Hippocampal formation (tissue), 2 donors: ENCODE results near the gene MAG.

ENCODE experiments used
- DNase-seq, 2 donors: peaks; one replicate each; lab custom pipeline; 2025; lab: John Stamatoyannopoulos, UW

Gene MAG

DNA sequence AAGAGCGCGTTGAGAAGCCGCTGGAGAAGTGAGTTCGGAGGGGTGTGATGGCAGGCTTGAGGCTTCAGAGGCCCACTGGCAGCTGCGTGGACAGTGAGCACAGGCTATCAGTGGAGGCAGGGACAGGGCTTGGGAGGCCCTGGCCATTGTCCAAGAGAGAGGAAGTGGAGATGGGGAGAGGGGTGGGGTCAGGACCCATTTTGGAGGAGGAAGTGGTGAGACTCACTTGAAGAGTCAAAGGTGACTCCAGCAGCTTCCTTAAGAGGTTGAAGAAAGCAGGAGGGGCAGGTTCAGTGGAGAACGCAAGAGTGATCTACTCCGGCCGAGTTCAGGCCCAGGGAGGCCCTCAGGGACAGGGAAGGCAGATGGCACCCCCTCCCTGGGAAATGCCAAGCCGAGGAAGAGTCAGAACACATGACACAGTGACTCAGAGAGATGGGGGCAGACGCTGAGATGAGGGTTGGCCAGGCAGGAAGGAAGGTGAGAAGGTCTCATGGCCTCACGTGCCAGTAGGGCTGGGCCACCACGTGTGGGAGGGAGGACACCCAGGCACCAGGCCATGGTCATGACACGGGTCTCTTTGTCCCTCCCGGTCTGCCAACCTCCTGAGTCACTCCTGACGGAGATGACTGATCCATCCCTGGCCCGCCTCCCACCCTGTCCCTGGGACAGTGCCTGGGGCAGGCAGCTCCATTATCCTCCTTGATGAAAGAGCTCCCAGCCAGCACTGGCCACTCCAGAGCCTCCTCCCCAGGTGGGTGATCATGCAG lies 26.9 kb downstream of the MAG start:
- DNase-seq = peak in 1 of 2 donors; percentile 69

- DNase-seq = no peak
Measured at GRCh38 chr19:35320065-35320713, 28.2 kb downstream of the MAG start.

DNA sequence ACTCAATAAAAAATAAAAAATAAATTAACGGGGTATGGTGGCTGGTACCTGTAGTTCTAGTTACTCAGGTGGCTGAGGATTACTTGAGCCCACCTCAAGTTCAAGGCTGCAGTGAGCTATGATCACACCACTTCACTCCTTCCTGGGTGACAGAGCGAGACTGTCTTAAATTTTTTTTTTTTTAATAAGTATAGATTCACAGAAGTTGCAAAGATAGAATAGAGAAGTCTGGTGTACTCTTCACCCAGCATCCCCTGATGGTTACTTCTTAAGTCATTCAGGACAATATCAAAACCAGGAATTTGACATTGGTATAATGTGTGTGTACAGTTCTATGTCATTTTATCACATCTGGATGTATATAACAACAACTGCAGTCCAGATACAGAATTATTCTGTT lies 29.3 kb downstream of the MAG start:
- no peak for DNase-seq

- no peak for DNase-seq
Measured at GRCh38 chr19:35322014-35322413, 30.1 kb downstream of the MAG start.

- no peak for DNase-seq
Measured at GRCh38 chr19:35327642-35328041, 35.7 kb downstream of the MAG start.

GRCh38 chr19:35328851-35329285 lies 36.9 kb downstream of the MAG start, which contains the start of gene CD22:
TSS of gene CD22 (plus strand) at chr19:35329187. CDS start at chr19:35332041, 2,854 bp downstream.
- no peak for DNase-seq

GRCh38 chr19:35329323-35329722 lies 37.4 kb downstream of the MAG start:
- no peak for DNase-seq

DNA sequence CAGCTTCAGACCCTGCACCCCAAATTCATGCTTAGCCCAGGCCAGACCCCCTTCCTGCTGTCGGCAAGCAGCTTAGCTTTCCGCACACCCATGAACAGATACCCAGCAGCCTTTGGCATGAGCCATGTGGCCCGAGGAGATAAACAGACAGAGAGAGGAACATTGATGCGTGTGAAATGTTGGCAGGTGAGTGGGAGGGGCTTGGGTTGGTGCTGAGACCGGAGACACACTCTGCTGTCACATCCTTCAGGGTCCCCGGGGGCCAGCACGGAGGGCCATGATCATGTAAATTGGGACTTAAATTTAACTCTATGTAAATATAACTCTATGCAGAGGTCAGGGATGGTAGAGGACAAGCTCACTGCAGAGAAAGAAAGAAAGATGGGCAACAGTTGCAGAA lies 38.5 kb downstream of the MAG start:
- DNase-seq = no peak

DNA sequence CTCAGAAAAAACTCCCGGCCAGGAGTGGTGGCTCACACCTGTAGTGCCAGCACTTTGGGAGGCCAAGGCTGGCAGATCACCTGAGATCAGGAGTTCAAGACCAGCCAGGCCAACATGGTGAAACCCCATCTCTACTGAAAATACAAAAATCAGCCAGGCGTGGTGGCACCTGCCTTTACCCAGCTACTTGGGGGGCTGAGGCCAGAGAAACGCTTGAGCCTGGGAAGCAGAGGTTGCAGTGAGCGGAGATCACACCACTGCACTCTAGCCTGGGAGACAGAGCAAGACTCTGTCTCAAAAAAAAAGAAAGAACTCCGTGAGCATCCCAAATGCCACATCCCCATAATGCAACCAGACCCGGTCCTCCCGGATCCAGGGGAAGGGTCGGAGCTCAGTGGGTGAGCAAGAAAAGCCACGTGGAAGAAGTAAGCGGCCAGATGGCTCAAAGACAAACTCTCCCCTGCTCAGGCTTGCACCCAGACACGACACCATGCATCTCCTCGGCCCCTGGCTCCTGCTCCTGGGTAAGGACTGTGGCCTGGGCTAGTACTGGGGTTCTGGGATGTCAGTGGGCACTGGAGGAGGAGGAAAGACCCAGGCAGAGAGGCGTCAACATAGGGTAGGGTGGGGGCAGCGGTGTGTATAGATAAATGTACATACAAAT lies 39.7 kb downstream of the MAG start:
- no peak for DNase-seq

DNA sequence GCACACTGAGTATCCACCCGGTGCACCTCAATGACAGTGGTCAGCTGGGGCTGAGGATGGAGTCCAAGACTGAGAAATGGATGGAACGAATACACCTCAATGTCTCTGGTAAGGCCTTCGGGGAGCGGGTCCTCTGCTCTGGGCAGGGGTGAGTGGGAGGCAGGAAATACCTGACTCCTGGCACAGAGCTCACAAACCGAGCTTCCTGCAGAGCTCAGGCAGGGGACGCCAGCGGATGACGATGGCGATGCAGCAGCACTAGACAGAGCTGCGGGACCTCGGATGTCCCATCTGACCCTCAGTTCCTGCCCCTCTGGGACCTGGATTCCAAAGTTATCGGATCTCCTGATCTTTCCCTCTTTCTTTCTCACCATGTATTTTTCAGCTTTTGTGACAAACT lies 40.9 kb downstream of the MAG start:
- DNase-seq = no peak

GRCh38 chr19:35334144-35334753 lies 42.3 kb downstream of the MAG start:
- DNase-seq = no peak

DNA sequence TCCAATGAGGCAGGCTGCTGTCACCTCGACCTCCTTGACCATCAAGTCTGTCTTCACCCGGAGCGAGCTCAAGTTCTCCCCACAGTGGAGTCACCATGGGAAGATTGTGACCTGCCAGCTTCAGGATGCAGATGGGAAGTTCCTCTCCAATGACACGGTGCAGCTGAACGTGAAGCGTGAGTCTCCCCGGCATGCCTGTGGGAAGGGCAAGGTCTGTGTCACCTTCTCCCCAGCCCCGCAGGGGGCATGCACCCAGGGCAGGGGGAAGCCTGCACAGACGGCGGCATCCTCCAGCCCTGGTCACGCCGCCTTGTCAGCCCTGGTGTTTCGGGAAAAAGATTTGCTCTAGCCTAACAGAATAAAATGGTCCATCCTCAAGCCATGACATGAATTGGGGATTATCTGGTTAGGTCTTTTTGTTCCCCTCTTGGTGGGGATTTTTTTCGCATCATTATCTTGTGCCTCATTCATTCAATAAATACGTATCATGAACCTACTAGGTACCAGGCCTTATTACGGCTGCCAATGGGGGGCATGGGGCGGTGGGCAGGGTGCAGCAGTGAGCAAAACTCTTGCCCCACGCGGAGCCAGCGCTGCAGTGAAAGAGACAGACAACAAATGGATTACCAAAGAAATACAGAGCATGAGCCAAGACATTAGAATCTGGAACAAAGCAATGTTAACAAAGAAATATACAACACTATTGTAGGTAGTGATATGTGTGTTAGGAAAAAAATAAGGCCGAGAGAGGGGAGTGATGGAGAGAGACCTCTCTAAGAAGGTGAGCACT lies 44.4 kb downstream of the MAG start:
- DNase-seq = no peak

DNA sequence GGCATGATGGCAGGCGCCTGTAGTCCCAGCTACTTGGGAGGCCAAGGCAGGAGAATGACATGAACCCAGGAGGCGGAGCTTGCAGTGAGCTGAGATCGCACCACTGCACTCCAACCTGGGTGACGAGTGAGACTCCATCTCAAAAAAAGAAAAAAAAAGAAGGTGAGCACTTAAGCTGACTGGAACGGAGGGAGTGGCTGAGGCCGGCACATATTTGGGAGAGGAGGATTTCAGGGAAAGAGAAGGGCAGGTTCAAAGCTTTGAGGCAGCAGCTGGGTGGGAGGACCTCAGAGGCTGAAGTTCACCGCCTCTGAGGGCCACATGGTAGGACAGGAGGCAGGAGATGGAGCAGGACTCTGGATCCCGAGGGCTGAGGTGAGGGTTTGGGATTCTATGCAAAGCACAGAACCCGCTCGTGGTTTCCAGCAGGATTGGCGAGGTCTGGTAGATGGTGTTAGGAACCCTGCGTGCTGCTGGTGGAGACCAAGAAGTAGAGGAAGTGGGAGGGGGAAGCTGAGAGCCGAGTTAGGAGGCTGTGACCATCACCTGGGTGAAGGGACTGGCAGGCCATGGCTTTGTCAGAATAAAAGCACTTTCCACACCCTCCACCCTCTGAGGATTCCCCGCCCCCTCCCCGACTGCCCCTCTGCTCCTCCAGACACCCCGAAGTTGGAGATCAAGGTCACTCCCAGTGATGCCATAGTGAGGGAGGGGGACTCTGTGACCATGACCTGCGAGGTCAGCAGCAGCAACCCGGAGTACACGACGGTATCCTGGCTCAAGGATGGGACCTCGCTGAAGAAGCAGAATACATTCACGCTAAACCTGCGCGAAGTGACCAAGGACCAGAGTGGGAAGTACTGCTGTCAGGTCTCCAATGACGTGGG lies 45.4 kb downstream of the MAG start:
- no peak for DNase-seq

- DNase-seq = no peak
Measured at GRCh38 chr19:35337984-35338296, 46.0 kb downstream of the MAG start.

DNA sequence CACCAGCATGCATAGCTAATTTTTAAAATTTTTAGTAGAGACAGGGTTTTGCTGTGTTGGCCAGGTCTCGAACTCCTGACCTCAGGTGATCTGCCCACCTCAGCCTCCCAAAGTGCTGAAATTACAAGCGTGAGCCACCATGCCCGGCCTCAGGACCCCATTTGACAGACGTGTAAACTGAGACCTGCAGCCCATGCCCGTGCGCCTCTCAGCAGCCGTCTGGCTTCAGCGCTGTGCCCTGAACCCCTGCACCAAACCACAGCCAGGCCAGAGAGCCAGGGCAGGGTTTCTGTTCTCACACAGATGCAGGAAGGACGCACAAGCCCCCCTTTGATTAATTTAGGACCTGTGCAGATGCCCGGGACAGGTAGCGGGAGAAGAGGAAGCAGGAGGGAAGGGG lies 48.5 kb downstream of the MAG start:
- no peak for DNase-seq

- DNase-seq = no peak
Measured at GRCh38 chr19:35341006-35341405, 49.0 kb downstream of the MAG start.

DNA sequence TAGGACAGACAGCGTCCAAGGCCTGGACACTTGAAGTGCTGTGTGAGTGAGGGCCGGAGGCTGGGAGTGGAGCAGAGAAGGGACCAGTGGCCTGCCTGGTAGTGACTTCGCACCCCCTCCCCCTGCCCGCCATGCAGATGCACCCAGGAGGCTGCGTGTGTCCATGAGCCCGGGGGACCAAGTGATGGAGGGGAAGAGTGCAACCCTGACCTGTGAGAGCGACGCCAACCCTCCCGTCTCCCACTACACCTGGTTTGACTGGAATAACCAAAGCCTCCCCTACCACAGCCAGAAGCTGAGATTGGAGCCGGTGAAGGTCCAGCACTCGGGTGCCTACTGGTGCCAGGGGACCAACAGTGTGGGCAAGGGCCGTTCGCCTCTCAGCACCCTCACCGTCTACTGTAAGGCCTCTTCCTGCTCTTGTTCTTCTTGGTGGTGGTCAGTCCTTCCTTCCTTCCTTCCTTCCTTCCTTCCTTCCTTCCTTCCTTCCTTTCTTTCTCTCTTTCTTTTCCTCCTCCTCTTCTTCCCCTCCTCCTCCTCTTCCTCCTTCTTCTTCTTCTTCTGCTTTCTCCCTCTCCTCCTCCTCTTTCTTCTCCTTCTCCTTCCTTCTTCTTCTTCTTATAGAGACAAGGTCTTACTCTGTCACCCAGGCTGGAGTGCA lies 49.7 kb downstream of the MAG start:
- DNase-seq = no peak

DNA sequence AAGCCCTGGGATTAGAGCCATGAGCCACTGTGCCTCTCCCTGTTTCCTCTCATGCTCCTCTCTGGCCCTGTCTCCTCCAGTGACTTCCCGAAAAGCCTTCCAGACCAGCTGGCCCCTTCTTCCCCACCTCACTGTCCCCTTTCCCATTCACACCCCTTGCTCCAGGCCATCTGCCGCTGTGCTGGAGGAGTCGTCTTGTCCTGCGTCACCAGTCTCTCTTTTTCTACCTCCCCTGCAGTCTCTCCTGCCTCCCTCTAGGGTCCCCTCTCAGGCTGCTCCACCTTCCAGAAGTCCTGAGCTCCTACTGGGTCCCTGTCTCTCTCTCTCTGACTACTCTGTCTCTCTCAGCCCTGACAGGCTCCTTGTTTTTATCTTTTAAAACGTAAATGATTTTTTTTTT lies 50.5 kb downstream of the MAG start:
- DNase-seq = no peak

DNA sequence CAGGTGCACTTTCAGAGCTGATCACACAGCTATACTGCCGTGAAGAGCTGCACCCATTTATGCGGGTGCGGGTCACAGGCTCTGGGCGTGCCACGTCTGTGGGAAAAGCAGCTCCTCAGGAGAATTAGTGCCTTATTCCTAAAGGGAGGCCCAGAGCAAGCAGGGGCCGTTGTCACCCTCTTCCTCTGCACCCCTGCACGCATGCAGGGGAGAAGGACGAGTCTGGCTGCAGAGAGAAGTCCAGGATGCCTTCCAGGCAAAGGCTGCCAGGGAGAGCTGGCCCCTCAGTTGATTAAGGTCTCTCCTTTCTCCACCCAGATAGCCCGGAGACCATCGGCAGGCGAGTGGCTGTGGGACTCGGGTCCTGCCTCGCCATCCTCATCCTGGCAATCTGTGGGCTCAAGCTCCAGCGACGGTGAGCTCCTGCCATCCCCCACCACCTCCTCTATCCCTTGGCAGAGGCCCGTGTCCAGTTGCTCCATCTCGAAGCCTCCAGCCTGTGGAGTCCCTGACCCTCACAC lies 52.6 kb downstream of the MAG start:
- no peak for DNase-seq

GRCh38 chr19:35345671-35346111 lies 53.7 kb downstream of the MAG start:
- DNase-seq = no peak
